ENCODE measurements around the gene ERMAP. TPM values are rescaled to one million over a fixed set of nuclear protein-coding genes. Genes with fewer than 3 reads are reported as not detected.

Gene ERMAP
- total and polyA plus RNA-seq, 9 of the 15 experiments (the other 6 are each of a cell fraction or from before 2014, with no cell fraction given), result 8.0 to 31.4 (median 22.5) TPM

DNA sequence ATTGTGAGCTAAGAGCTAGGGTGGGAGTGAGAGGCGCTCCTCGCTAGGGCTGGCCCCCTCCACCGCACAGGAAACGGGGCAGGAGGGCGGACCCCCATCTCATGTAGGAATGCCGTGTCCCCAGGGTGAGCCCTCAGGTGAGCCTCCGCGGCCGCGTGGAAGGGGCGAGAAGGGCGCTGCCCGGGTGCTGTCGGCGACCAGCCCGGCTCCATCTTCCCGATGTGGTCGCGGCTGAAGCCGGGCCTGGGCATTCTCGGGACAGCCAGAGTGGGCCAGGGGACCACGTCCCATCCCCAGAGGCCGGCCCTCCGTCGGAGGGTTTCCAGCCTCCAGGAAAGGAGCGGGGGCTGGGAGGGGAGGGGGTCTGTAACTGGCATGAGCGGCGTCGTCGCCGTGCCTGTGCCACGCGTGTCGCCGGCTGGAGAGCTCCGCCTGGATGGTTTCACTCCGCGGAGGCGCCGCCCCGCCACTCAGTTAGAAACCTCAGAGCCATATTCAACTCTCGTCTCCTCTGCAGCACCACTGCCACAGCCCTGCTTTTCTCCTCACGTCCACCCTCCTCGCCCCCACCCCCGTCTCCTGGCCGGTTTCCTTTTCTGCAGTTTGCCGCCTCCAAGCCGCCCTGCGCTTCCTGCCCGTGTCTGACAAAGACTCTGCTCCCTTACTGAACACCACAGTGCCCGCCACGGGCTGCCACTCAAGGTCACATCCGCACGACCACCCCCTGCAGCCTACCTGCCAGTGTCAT, 31.8 kb upstream of the ERMAP start, which contains the start of gene TMEM269:
TMEM269 (plus strand) TSS at position 46 of the 748 bp plus-strand sequence. CDS start 4,903 bp downstream, outside the sequence.
- ChIA-PET POLR2A (interaction anchor here (0.7 to 2.7 kb wide), 3 partner anchors 8 to 550 kb away, joined by 3 to 11 read pairs (median 5); no protein-coding TSS in a partner anchor), CTCF (ENCODE audit: low intra/inter-chr PET ratio) (no interaction called here)
- 94% methylated on average over 38 of the region's 54 CpGs for WGBS (ENCODE audit: insufficient coverage, low coverage, missing lambda C conversion rate)
- H3K27me3 ChIP-seq (ENCODE audit: control insufficient read depth in 2 of 2, insufficient read depth in 2 of 2, low read length in 2 of 2), result no peaks in the 10 kb centered on the region
- H3K79me2 ChIP-seq (ENCODE audit: control insufficient read depth, insufficient read depth, low read length), result no peaks in the 10 kb centered on the region
- TF ChIP-seq SPI1 (IDR thresholded peaks at IDR 0.05; ENCODE audit: borderline replicate concordance, low read depth, low read length) (no peak), POLR2G (IDR thresholded peaks at IDR 0.05; ENCODE audit: low read depth, low read length) (peak; percentile 71), PCBP1 (IDR thresholded peaks at IDR 0.05; ENCODE audit: low read depth, low read length, poor library complexity, severe bottlenecking) (peak; percentile 35), THRB (CRISPR knock-in tag; conservative IDR thresholded peaks at IDR 0.05) (no peak), FOXA1 (IDR thresholded peaks at IDR 0.05; ENCODE audit: borderline replicate concordance) (no peak)
- TF ChIP-seq, protein P1, sequence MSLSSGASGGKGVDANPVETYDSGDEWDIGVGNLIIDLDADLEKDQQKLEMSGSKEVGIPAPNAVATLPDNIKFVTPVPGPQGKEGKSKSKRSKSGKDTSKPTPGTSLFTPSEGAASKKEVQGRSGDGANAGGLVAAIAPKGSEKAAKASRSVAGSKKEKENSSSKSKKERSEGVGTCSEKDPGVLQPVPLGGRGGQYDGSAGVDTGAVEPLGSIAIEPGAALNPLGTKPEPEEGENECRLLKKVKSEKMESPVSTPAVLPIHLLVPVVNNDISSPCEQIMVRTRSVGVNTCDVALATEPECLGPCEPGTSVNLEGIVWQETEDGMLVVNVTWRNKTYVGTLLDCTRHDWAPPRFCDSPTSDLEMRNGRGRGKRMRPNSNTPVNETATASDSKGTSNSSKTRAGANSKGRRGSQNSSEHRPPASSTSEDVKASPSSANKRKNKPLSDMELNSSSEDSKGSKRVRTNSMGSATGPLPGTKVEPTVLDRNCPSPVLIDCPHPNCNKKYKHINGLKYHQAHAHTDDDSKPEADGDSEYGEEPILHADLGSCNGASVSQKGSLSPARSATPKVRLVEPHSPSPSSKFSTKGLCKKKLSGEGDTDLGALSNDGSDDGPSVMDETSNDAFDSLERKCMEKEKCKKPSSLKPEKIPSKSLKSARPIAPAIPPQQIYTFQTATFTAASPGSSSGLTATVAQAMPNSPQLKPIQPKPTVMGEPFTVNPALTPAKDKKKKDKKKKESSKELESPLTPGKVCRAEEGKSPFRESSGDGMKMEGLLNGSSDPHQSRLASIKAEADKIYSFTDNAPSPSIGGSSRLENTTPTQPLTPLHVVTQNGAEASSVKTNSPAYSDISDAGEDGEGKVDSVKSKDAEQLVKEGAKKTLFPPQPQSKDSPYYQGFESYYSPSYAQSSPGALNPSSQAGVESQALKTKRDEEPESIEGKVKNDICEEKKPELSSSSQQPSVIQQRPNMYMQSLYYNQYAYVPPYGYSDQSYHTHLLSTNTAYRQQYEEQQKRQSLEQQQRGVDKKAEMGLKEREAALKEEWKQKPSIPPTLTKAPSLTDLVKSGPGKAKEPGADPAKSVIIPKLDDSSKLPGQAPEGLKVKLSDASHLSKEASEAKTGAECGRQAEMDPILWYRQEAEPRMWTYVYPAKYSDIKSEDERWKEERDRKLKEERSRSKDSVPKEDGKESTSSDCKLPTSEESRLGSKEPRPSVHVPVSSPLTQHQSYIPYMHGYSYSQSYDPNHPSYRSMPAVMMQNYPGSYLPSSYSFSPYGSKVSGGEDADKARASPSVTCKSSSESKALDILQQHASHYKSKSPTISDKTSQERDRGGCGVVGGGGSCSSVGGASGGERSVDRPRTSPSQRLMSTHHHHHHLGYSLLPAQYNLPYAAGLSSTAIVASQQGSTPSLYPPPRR (CRISPR knock-in tag; IDR thresholded peaks at IDR 0.05; ENCODE audit: borderline replicate concordance), result no peak
- in situ Hi-C loops (cut with MboI) (loop anchor here (5.0 kb wide), 1 partner anchor 137 kb away; no protein-coding TSS in a partner anchor), intact Hi-C loops (cut with micrococcal nuclease) (no loop called here)
- H3K9ac ChIP-seq (ENCODE audit: insufficient read depth in 1 of 2, low read depth in 2 of 2, low read length in 2 of 2), result no peak within 1 kb of the TSS
- DNase-seq (ENCODE audit: extremely low read depth in 1 of 4, low spot score in 3 of 4), result no peak
- peaks cover 28% of the 10 kb centered on the region for H3K36me3 ChIP-seq (ENCODE audit: control insufficient read depth, insufficient read depth, low read length)
- H3K4me1 ChIP-seq (replicated peaks in 1 of 2; ENCODE audit: control insufficient read depth in 2 of 2, insufficient read depth in 2 of 2, low read length in 2 of 2), result peaks cover 0 to 15% of the 10 kb centered on the region in 2 experiments; a peak in 3 of 5 replicates
- no TSS peak for BruUV-seq (replicated peaks)
- no peak within 1 kb of the TSS for H3K27ac ChIP-seq (ENCODE audit: extremely low read depth, low read depth, low read length)
- H3K9me3 ChIP-seq (replicated peaks; ENCODE audit: control insufficient read depth, insufficient read depth, low read depth, low read length), result no peaks in the 10 kb centered on the region
- ATAC-seq, result no peak
- no peak within 1 kb of the TSS for H3K4me2 ChIP-seq (ENCODE audit: insufficient read depth, low read length)
- no peak within 1 kb of the TSS for H2AFZ ChIP-seq (ENCODE audit: low read depth, low read length)
- no peaks in the 10 kb centered on the region for H4K20me1 ChIP-seq (replicated peaks; ENCODE audit: control insufficient read depth, insufficient read depth, low read length)
- no peak within 1 kb of the TSS for H3K4me3 ChIP-seq
- H3K9me1 ChIP-seq (ENCODE audit: control insufficient read depth, insufficient read depth, low read length), result no peaks in the 10 kb centered on the region
- no peak for FAIRE-seq

All from K562 (cell line).